ENCODE measurements around the gene SEMA4D.

The SEMA4D gene

GRCh38 chr9:89388084-89388867 is 109.6 kb downstream of the SEMA4D start:
- peak in 1 of 2 experiments; percentile 45 for DNase-seq
- TF ChIP-seq POLR2A (IDR thresholded peaks at IDR 0.05; ENCODE audit: low read length) (no peak), GATA1 (IDR thresholded peaks at IDR 0.05; ENCODE audit: low read depth, low read length) (no peak)

- TF ChIP-seq POLR2A (IDR thresholded peaks at IDR 0.05; ENCODE audit: low read length), result no peak
- TF ChIP-seq GATA1 (IDR thresholded peaks at IDR 0.05; ENCODE audit: low read depth, low read length), result no peak
- DNase-seq, result no peak
Measured at GRCh38 chr9:89387197-89387849, 110.6 kb downstream of the SEMA4D start.

GRCh38 chr9:89386797-89387196 is 111.1 kb downstream of the SEMA4D start:
- DNase-seq, result no peak
- TF ChIP-seq POLR2A (IDR thresholded peaks at IDR 0.05; ENCODE audit: low read length), result no peak
- TF ChIP-seq GATA1 (IDR thresholded peaks at IDR 0.05; ENCODE audit: low read depth, low read length), result no peak

- TF ChIP-seq GATA1 (IDR thresholded peaks at IDR 0.05; ENCODE audit: low read depth, low read length) (no peak), POLR2A (IDR thresholded peaks at IDR 0.05; ENCODE audit: low read length) (no peak)
- DNase-seq, result no peak
Measured at GRCh38 chr9:89386206-89386605, 111.7 kb downstream of the SEMA4D start.

- TF ChIP-seq POLR2A (IDR thresholded peaks at IDR 0.05; ENCODE audit: low read length) (no peak), GATA1 (IDR thresholded peaks at IDR 0.05; ENCODE audit: low read depth, low read length) (no peak)
- DNase-seq, result no peak
Measured at GRCh38 chr9:89384783-89385182, 113.1 kb downstream of the SEMA4D start.

GRCh38 chr9:89383721-89384300 is 114.1 kb downstream of the SEMA4D start:
- no peak for TF ChIP-seq POLR2A (IDR thresholded peaks at IDR 0.05; ENCODE audit: low read length)
- TF ChIP-seq GATA1 (IDR thresholded peaks at IDR 0.05; ENCODE audit: low read depth, low read length), result no peak
- DNase-seq, result no peak

GRCh38 chr9:89383030-89383720 is 114.7 kb downstream of the SEMA4D start:
- DNase-seq, result no peak
- TF ChIP-seq GATA1 (IDR thresholded peaks at IDR 0.05; ENCODE audit: low read depth, low read length) (no peak), POLR2A (IDR thresholded peaks at IDR 0.05; ENCODE audit: low read length) (no peak)

- DNase-seq, result no peak
- TF ChIP-seq GATA1 (IDR thresholded peaks at IDR 0.05; ENCODE audit: low read depth, low read length) (no peak), POLR2A (IDR thresholded peaks at IDR 0.05; ENCODE audit: low read length) (no peak)
Measured at GRCh38 chr9:89382026-89382986, 115.6 kb downstream of the SEMA4D start.

GRCh38 chr9:89381308-89381609 is 116.7 kb downstream of the SEMA4D start:
- no peak for DNase-seq
- TF ChIP-seq POLR2A (IDR thresholded peaks at IDR 0.05; ENCODE audit: low read length), result no peak
- no peak for TF ChIP-seq GATA1 (IDR thresholded peaks at IDR 0.05; ENCODE audit: low read depth, low read length)

- TF ChIP-seq GATA1 (IDR thresholded peaks at IDR 0.05; ENCODE audit: low read depth, low read length), result no peak
- TF ChIP-seq POLR2A (IDR thresholded peaks at IDR 0.05; ENCODE audit: low read length), result no peak
- DNase-seq, result no peak
Measured at GRCh38 chr9:89380437-89381307, 117.2 kb downstream of the SEMA4D start.

- no peak for TF ChIP-seq POLR2A (IDR thresholded peaks at IDR 0.05; ENCODE audit: low read length)
- TF ChIP-seq GATA1 (IDR thresholded peaks at IDR 0.05; ENCODE audit: low read depth, low read length), result no peak
- DNase-seq, result peak in 1 of 2 experiments; percentile 5
Measured at GRCh38 chr9:89379508-89380115, 118.3 kb downstream of the SEMA4D start.

GRCh38 chr9:89379031-89379430 is 118.9 kb downstream of the SEMA4D start:
- TF ChIP-seq POLR2A (IDR thresholded peaks at IDR 0.05; ENCODE audit: low read length) (no peak), GATA1 (IDR thresholded peaks at IDR 0.05; ENCODE audit: low read depth, low read length) (no peak)
- no peak for DNase-seq

Measured in erythroblast (primary cell).